A673 (cell line): ENCODE results near the gene SNX19. TPM values are rescaled to one million over a fixed set of nuclear protein-coding genes. Genes with fewer than 3 reads are reported as not detected.

ENCODE experiments used
- BruUV-seq: library from RNA; stranded (reverse); fragments of 400-500 nt; replicated peaks from 2 replicates; lab custom pipeline; 2021; lab: Mats Ljungman, UMichigan
- CTCF ChIA-PET: fragments of 300-600 bp; sonication (Branson Sonifier 250); formaldehyde crosslinking; loops from one replicate; lab custom pipeline; 2022; ENCODE audit warnings: antibody characterized with exemption; lab: Charles Lee
- POLR2A ChIA-PET: fragments of 300-600 bp; sonication (Branson Sonifier 250); formaldehyde crosslinking; loops from one replicate; lab custom pipeline; 2022; ENCODE audit warnings: antibody characterized with exemption; ENCODE audit not compliant: low non-redundant PET; lab: Charles Lee
- DNase-seq: peaks from one replicate; pipeline ENCODE4 v3.0.0-alpha.2; 2015; ENCODE audit warnings: low spot score
- H3K27ac ChIP-seq: fragments of 200-600 bp; sonication (generic); 2 replicates; pipeline ENCODE4 v1.5.1; 2016; ENCODE audit warnings: mixed run types, low read depth, mild to moderate bottlenecking, mixed read lengths, antibody characterized with exemption, low read length; ENCODE audit not compliant: poor library complexity, severe bottlenecking
- H3K27me3 ChIP-seq: fragments of 200-600 bp; sonication (generic); replicated peaks from 2 replicates; pipeline ENCODE4 v1.6.1; 2017; ENCODE audit warnings: mixed run types, low read depth, mild to moderate bottlenecking, mixed read lengths, antibody characterized with exemption, low read length; ENCODE audit not compliant: insufficient read depth, poor library complexity
- H3K36me3 ChIP-seq: fragments of 200-600 bp; sonication (generic); 2 replicates; pipeline ENCODE4 v1.6.1; 2016; ENCODE audit warnings: mixed run types, mild to moderate bottlenecking, mixed read lengths, antibody characterized with exemption, low read length; ENCODE audit not compliant: insufficient read depth, poor library complexity, severe bottlenecking
- H3K4me1 ChIP-seq: fragments of 200-600 bp; sonication (generic); 2 replicates; pipeline ENCODE4 v1.6.1; 2017; ENCODE audit warnings: mixed run types, mild to moderate bottlenecking, mixed read lengths, antibody characterized with exemption, low read length; ENCODE audit not compliant: insufficient read depth, poor library complexity, severe bottlenecking
- H3K4me3 ChIP-seq: fragments of 200-600 bp; sonication (generic); 2 replicates; pipeline ENCODE4 v1.5.1; 2016; ENCODE audit warnings: low read depth, mixed run types, mild to moderate bottlenecking, mixed read lengths, low read length; ENCODE audit not compliant: poor library complexity, severe bottlenecking
- H3K9me3 ChIP-seq: fragments of 200-600 bp; sonication (generic); 2 replicates; pipeline ENCODE4 v1.6.1; 2016; ENCODE audit warnings: mixed run types, low read depth, mild to moderate bottlenecking, mixed read lengths, antibody characterized with exemption, low read length; ENCODE audit not compliant: poor library complexity, severe bottlenecking
- CTCF ChIP-seq: fragments of 300-800, 200-600 bp; sonication (generic); conservative IDR thresholded peaks from 2 replicates; pipeline ENCODE4 v1.5.1; 2017; ENCODE audit warnings: low read depth, mild to moderate bottlenecking, antibody characterized with exemption, low read length, moderate library complexity, mixed read lengths
- EZH2 ChIP-seq: fragments of 200-600 bp; sonication (generic); IDR thresholded peaks from 2 replicates; pipeline ENCODE4 v1.6.1; 2017; ENCODE audit warnings: borderline replicate concordance, low read depth, mild to moderate bottlenecking, mixed read lengths, antibody characterized with exemption, low read length; ENCODE audit not compliant: poor library complexity, severe bottlenecking
- intact Hi-C: fragments of 100-400 bp; cut with micrococcal nuclease; formaldehyde crosslinking; loops from one replicate; pipeline ENCODE4 v1.10.0; 2022; ENCODE audit not compliant: unreplicated experiment
- total RNA-seq: library from RNA; stranded (reverse); gene quantifications from 2 replicates; pipeline ENCODE4 v1.2.3, GENCODE V29; 2021

The SNX19 gene
- total RNA-seq, 1 experiment from 2014 or later, result 51.9 TPM

- peaks cover 83% of the 10 kb centered on the region for H3K36me3 ChIP-seq
- ChIA-PET POLR2A (no interaction called here), CTCF (interaction anchor here (3.1 kb wide), 1 partner anchor 14 kb away, joined by 12 read pairs; the partner anchor contains the start of gene SNX19)
- intact Hi-C loops, result no loop called here
- no peak for DNase-seq
- H3K4me1 ChIP-seq, result no peaks in the 10 kb centered on the region
- BruUV-seq, result no TSS peak
- no peak overlapping the region for H3K27ac ChIP-seq
- H3K4me3 ChIP-seq, result no peak overlapping the region
- TF ChIP-seq CTCF, result no peak
- no peak for TF ChIP-seq EZH2
- H3K9me3 ChIP-seq, result no peaks in the 10 kb centered on the region
- H3K27me3 ChIP-seq, result no peaks in the 10 kb centered on the region
Observed at GRCh38 chr11:130902380-130902779, 13.9 kb downstream of the SNX19 start.

GRCh38 chr11:130899106-130899505 lies 17.2 kb downstream of the SNX19 start:
- H3K4me3 ChIP-seq, result no peak overlapping the region
- no peaks in the 10 kb centered on the region for H3K4me1 ChIP-seq
- H3K36me3 ChIP-seq, result peaks cover 60% of the 10 kb centered on the region
- BruUV-seq, result no TSS peak
- H3K9me3 ChIP-seq, result no peaks in the 10 kb centered on the region
- TF ChIP-seq CTCF (no peak), EZH2 (no peak)
- intact Hi-C loops, result loop anchor here (10.0 kb wide), 1 partner anchor 684 kb away; no protein-coding TSS in a partner anchor
- no peak for DNase-seq
- H3K27ac ChIP-seq, result no peak overlapping the region
- no peaks in the 10 kb centered on the region for H3K27me3 ChIP-seq
- ChIA-PET CTCF (no interaction called here), POLR2A (no interaction called here)

GRCh38 chr11:130897262-130898182 lies 18.8 kb downstream of the SNX19 start:
- ChIA-PET CTCF (no interaction called here), POLR2A (no interaction called here)
- Histone ChIP-seq H3K9me3 (no peaks in the 10 kb centered on the region), H3K4me3 (no peak overlapping the region), H3K36me3 (peaks cover 59% of the 10 kb centered on the region), H3K27ac (no peak overlapping the region), H3K27me3 (no peaks in the 10 kb centered on the region), H3K4me1 (no peaks in the 10 kb centered on the region)
- TF ChIP-seq CTCF (no peak), EZH2 (no peak)
- no peak for DNase-seq
- no TSS peak for BruUV-seq
- intact Hi-C loops, result loop anchor here (10.0 kb wide), 1 partner anchor 683 kb away; no protein-coding TSS in a partner anchor
